ENCODE results near the gene CABLES1. TPM values are rescaled to one million over a fixed set of nuclear protein-coding genes. Genes with fewer than 3 reads are reported as not detected.

CABLES1 gene
- polyA plus RNA-seq, 4 donors, result 22.8 to 26.6 (median 25.9) TPM

GRCh38 chr18:23163786-23164533, 28.7 kb downstream of the CABLES1 start:
- DNase-seq (ENCODE audit: low read depth in 4 of 4, low spot score in 2 of 4), result peak in 1 of 4 donors; percentile 44

- DNase-seq (ENCODE audit: low read depth in 4 of 4, low spot score in 2 of 4), result no peak
These were observed 30.2 kb downstream of the CABLES1 start for GRCh38 chr18:23165271-23166068.

GRCh38 chr18:23166891-23167541, 31.7 kb downstream of the CABLES1 start:
- DNase-seq (ENCODE audit: low read depth in 4 of 4, low spot score in 2 of 4), result no peak

- DNase-seq (ENCODE audit: low read depth in 4 of 4, low spot score in 2 of 4), result no peak
These were observed 34.4 kb downstream of the CABLES1 start for GRCh38 chr18:23169673-23170044.

GRCh38 chr18:23170137-23170536, 34.9 kb downstream of the CABLES1 start:
- DNase-seq (ENCODE audit: low read depth in 4 of 4, low spot score in 2 of 4), result no peak

- no peak for DNase-seq (ENCODE audit: low read depth in 4 of 4, low spot score in 2 of 4)
These were observed 36.4 kb downstream of the CABLES1 start for GRCh38 chr18:23171581-23172156.

- no peak for DNase-seq (ENCODE audit: low read depth in 4 of 4, low spot score in 2 of 4)
These were observed 37.5 kb downstream of the CABLES1 start for GRCh38 chr18:23172591-23173380.

- DNase-seq (ENCODE audit: low read depth in 4 of 4, low spot score in 2 of 4), result no peak
These were observed 38.6 kb downstream of the CABLES1 start for GRCh38 chr18:23173912-23174311.

- no peak for DNase-seq (ENCODE audit: low read depth in 4 of 4, low spot score in 2 of 4)
These were observed 41.6 kb downstream of the CABLES1 start for GRCh38 chr18:23176701-23177432.

- no peak for DNase-seq (ENCODE audit: low read depth in 4 of 4, low spot score in 2 of 4)
These were observed 42.3 kb downstream of the CABLES1 start for GRCh38 chr18:23177433-23178072.

- DNase-seq (ENCODE audit: low read depth in 4 of 4, low spot score in 2 of 4), result no peak
These were observed 42.9 kb downstream of the CABLES1 start for GRCh38 chr18:23178201-23178600.

GRCh38 chr18:23178661-23179081, 43.4 kb downstream of the CABLES1 start:
- DNase-seq (ENCODE audit: low read depth in 4 of 4, low spot score in 2 of 4), result no peak

GRCh38 chr18:23179416-23179815, 44.1 kb downstream of the CABLES1 start:
- no peak for DNase-seq (ENCODE audit: low read depth in 4 of 4, low spot score in 2 of 4)

- DNase-seq (ENCODE audit: low read depth in 4 of 4, low spot score in 2 of 4), result no peak
These were observed 46.3 kb downstream of the CABLES1 start for GRCh38 chr18:23181547-23181946.

- no peak for DNase-seq (ENCODE audit: low read depth in 4 of 4, low spot score in 2 of 4)
These were observed 47.3 kb downstream of the CABLES1 start for GRCh38 chr18:23182606-23183005.

GRCh38 chr18:23183411-23184150, 48.3 kb downstream of the CABLES1 start:
- no peak for DNase-seq (ENCODE audit: low read depth in 4 of 4, low spot score in 2 of 4)

- DNase-seq (ENCODE audit: low read depth in 4 of 4, low spot score in 2 of 4), result no peak
These were observed 51.5 kb downstream of the CABLES1 start for GRCh38 chr18:23186781-23187180.

- DNase-seq (ENCODE audit: low read depth in 4 of 4, low spot score in 2 of 4), result no peak
These were observed 52.9 kb downstream of the CABLES1 start for GRCh38 chr18:23188068-23188760.
